TTC549 (cell line): ENCODE data around the gene CTIF.

ENCODE experiments used
- FAIRE-seq: peaks from 2 replicates; lab custom pipeline; 2012; peaks lifted over from hg19 to GRCh38; lab: Jason Lieb, UNC

Gene CTIF

GRCh38 chr18:48777026-48777743, 238.4 kb downstream of the CTIF start:
- no peak for FAIRE-seq

- FAIRE-seq = no peak
Observed at GRCh38 chr18:48777744-48778116, 238.9 kb downstream of the CTIF start.

GRCh38 chr18:48778344-48779011, 239.6 kb downstream of the CTIF start:
- no peak for FAIRE-seq

GRCh38 chr18:48779462-48779861, 240.6 kb downstream of the CTIF start:
- FAIRE-seq = no peak

- FAIRE-seq = no peak
Observed at GRCh38 chr18:48780201-48780912, 241.5 kb downstream of the CTIF start.

- FAIRE-seq = no peak
Observed at GRCh38 chr18:48780913-48781162, 242.0 kb downstream of the CTIF start.

- no peak for FAIRE-seq
Observed at GRCh38 chr18:48781163-48781987, 242.5 kb downstream of the CTIF start.

GRCh38 chr18:48781988-48782363, 243.1 kb downstream of the CTIF start:
- FAIRE-seq = no peak

- no peak for FAIRE-seq
Observed at GRCh38 chr18:48782381-48782861, 243.6 kb downstream of the CTIF start.

GRCh38 chr18:48783616-48784520, 245.0 kb downstream of the CTIF start:
- no peak for FAIRE-seq

GRCh38 chr18:48784656-48785055, 245.8 kb downstream of the CTIF start:
- FAIRE-seq = no peak

- no peak for FAIRE-seq
Observed at GRCh38 chr18:48785091-48785614, 246.3 kb downstream of the CTIF start.

GRCh38 chr18:48785736-48786454, 247.1 kb downstream of the CTIF start:
- FAIRE-seq = no peak

GRCh38 chr18:48786455-48787202, 247.8 kb downstream of the CTIF start:
- FAIRE-seq = no peak

GRCh38 chr18:48787203-48788151, 248.6 kb downstream of the CTIF start:
- no peak for FAIRE-seq

GRCh38 chr18:48788373-48788772, 249.5 kb downstream of the CTIF start:
- no peak for FAIRE-seq

GRCh38 chr18:48789259-48789812, 250.5 kb downstream of the CTIF start:
- no peak for FAIRE-seq

GRCh38 chr18:48790226-48790863, 251.5 kb downstream of the CTIF start:
- FAIRE-seq = no peak
